GM12891 (cell line): Measurements from ENCODE around the gene TOB1.

Source experiments
- PAX5 ChIP-seq: IDR thresholded peaks from 2 replicates; pipeline ENCODE4 v1.6.1; 2011; ENCODE audit warnings: low read length, moderate library complexity, mild to moderate bottlenecking; ENCODE audit not compliant: insufficient read depth, severe bottlenecking
- POLR2A ChIP-seq: IDR thresholded peaks from 2 replicates; pipeline ENCODE4 v1.6.1; 2011; ENCODE audit warnings: low read depth, low read length, control low read depth
- POLR2AphosphoS5 ChIP-seq: IDR thresholded peaks from 2 replicates; pipeline ENCODE4 v1.6.1; 2011; ENCODE audit warnings: low read depth, low read length, control low read depth
- TAF1 ChIP-seq: IDR thresholded peaks from 2 replicates; pipeline ENCODE4 v1.6.1; 2011; ENCODE audit warnings: low read depth, low read length, control low read depth

- TF ChIP-seq POLR2AphosphoS5 (no peak), POLR2A (no peak), TAF1 (no peak), PAX5 (no peak)
These were observed 15.5 kb downstream of the TOB1 start for GRCh38 chr17:50850640-50851039.
